HCT116 (cell line): ENCODE results near the gene PADI2. TPM values are rescaled to one million over a fixed set of nuclear protein-coding genes. Genes with fewer than 3 reads are reported as not detected.

Source experiments
- ATAC-seq: fragments of 200-7000 bp; cut with Tn5 transposase; 2 replicates; pipeline ENCODE4 v1.9.1; 2020; ENCODE audit warnings: mild to moderate bottlenecking, moderate library complexity
- BruUV-seq: library from RNA; stranded (reverse); fragments of 400-500 nt; replicated peaks from 2 replicates; lab custom pipeline; 2021; lab: Mats Ljungman, UMichigan
- CTCF ChIA-PET: fragments of 300-600 bp; sonication (Branson Sonifier 250); formaldehyde crosslinking; loops from one replicate; lab custom pipeline; 2021; ENCODE audit warnings: antibody characterized with exemption; lab: Charles Lee
- POLR2A ChIA-PET: fragments of 300-600, 350-600 bp; sonication (Branson Sonifier 250); formaldehyde crosslinking; loops from one replicate; lab custom pipeline; 2021; ENCODE audit warnings: antibody characterized with exemption; lab: Charles Lee
- RAD21 ChIA-PET, 2 experiments: fragments of 300-600 bp; sonication (Branson Sonifier 250); formaldehyde crosslinking; loops; one replicate each; lab custom pipeline; 2023; ENCODE audit warnings: low total read pairs in 2 of 2; ENCODE audit not compliant: uncharacterized antibody in 2 of 2, unreplicated experiment in 2 of 2, low non-redundant PET in 1 of 2; lab: Charles Lee
- DNase-seq: peaks from one replicate; pipeline ENCODE4 v3.0.0-alpha.2; 2010; ENCODE audit warnings: low read depth, low spot score
- H2AFZ ChIP-seq: fragments of 200-600 bp; shearing (Covaris generic), sonication (generic); 2 replicates; pipeline ENCODE4 v1.6.1; 2017; ENCODE audit warnings: low read depth, mixed run types, mixed read lengths, antibody characterized with exemption, low read length; ENCODE audit not compliant: poor library complexity, severe bottlenecking
- H3K27ac ChIP-seq: 2 replicates; pipeline ENCODE4 v1.5.1; 2012; ENCODE audit warnings: low read depth, low read length
- H3K27me3 ChIP-seq: fragments of 200-600 bp; sonication (generic); 2 replicates; pipeline ENCODE4 v1.6.1; 2016; ENCODE audit warnings: mixed run types, low read length, mixed read lengths; ENCODE audit not compliant: insufficient read depth
- H3K36me3 ChIP-seq, 2 experiments: fragments of 200-500 bp in 1 of 2; fragments of 200-600 bp in 1 of 2; sonication (Bioruptor generic) in 1 of 2; sonication (generic) in 1 of 2; 2 replicates each; pipeline versions ENCODE4 v1.5.1 to v1.6.1; 2014 to 2016; ENCODE audit warnings: low read length in 2 of 2, inconsistent platforms in 1 of 2, mixed read lengths in 1 of 2, mixed run types in 1 of 2; ENCODE audit not compliant: insufficient read depth in 2 of 2, control insufficient read depth in 1 of 2
- H3K4me1 ChIP-seq, 2 experiments: fragments of 200-600 bp in 1 of 2; sonication (generic) in 1 of 2; 2 replicates each; pipeline versions ENCODE4 v1.5.1 to v1.6.1; 2012 to 2017; ENCODE audit warnings: low read length in 2 of 2, inconsistent platforms in 1 of 2, mild to moderate bottlenecking in 1 of 2, mixed read lengths in 1 of 2, mixed run types in 1 of 2, moderate library complexity in 1 of 2; ENCODE audit not compliant: insufficient read depth in 2 of 2, control insufficient read depth in 1 of 2
- H3K4me2 ChIP-seq: fragments of 200-600 bp; sonication (generic); 2 replicates; pipeline ENCODE4 v1.6.1; 2017; ENCODE audit warnings: mixed run types, low read length, mixed read lengths
- H3K4me3 ChIP-seq, 2 experiments: fragments of 200-600 bp in 1 of 2; sonication (generic) in 1 of 2; replicated peaks in 1 of 2; 2 replicates each; pipeline ENCODE4 v1.5.1; 2011 to 2016; ENCODE audit warnings: low read length in 2 of 2, control low read depth in 1 of 2, low read depth in 1 of 2, mild to moderate bottlenecking in 1 of 2, mixed read lengths in 1 of 2, mixed run types in 1 of 2
- H3K79me2 ChIP-seq: fragments of 200-600 bp; sonication (generic); 2 replicates; pipeline ENCODE4 v1.6.1; 2017; ENCODE audit warnings: mild to moderate bottlenecking, mixed run types, low read length, moderate library complexity, mixed read lengths; ENCODE audit not compliant: insufficient read depth
- H3K9ac ChIP-seq: fragments of 200-600 bp; sonication (generic); 2 replicates; pipeline ENCODE4 v1.6.1; 2016; ENCODE audit warnings: low read length, mixed read lengths
- H3K9me2 ChIP-seq: fragments of 200-600 bp; sonication (generic), shearing (Covaris generic); 2 replicates; pipeline ENCODE4 v1.6.1; 2017; ENCODE audit warnings: mixed run types, mild to moderate bottlenecking, moderate library complexity; ENCODE audit not compliant: insufficient read depth
- H3K9me3 ChIP-seq, 2 experiments: fragments of 200-500 bp in 1 of 2; fragments of 200-600 bp in 1 of 2; sonication (Bioruptor generic) in 1 of 2; sonication (generic) in 1 of 2; 2 replicates each; pipeline ENCODE4 v1.6.1; 2014 to 2017; ENCODE audit warnings: low read length in 2 of 2, mixed read lengths in 2 of 2, inconsistent platforms in 1 of 2, low read depth in 1 of 2, mild to moderate bottlenecking in 1 of 2, mixed run types in 1 of 2, moderate library complexity in 1 of 2; ENCODE audit not compliant: control insufficient read depth in 1 of 2, insufficient read depth in 1 of 2
- H4K20me1 ChIP-seq: fragments of 200-600 bp; sonication (generic), shearing (Covaris generic); 2 replicates; pipeline ENCODE4 v1.6.1; 2017; ENCODE audit warnings: mixed run types, mild to moderate bottlenecking, moderate library complexity; ENCODE audit not compliant: insufficient read depth
- CEBPB ChIP-seq: IDR thresholded peaks from 2 replicates; pipeline ENCODE4 v1.6.1; 2012; ENCODE audit warnings: low read depth
- EGR1 ChIP-seq: IDR thresholded peaks from 2 replicates; pipeline ENCODE4 v1.6.1; 2012; ENCODE audit warnings: low read depth
- EZH2 ChIP-seq: fragments of 200-600 bp; sonication (generic); IDR thresholded peaks from 2 replicates; pipeline ENCODE4 v1.6.1; 2017; ENCODE audit warnings: antibody characterized with exemption, mixed run types
- FOSL1 ChIP-seq: IDR thresholded peaks from 2 replicates; pipeline ENCODE4 v1.6.1; 2012; ENCODE audit warnings: low read depth
- JUND ChIP-seq: IDR thresholded peaks from 2 replicates; pipeline ENCODE4 v1.6.1; 2012
- POLR2A ChIP-seq: IDR thresholded peaks from 2 replicates; pipeline ENCODE4 v1.7.0; 2011; ENCODE audit warnings: borderline replicate concordance; ENCODE audit not compliant: insufficient read depth, insufficient read length; ENCODE audit errors: extremely low read depth
- RAD21 ChIP-seq: IDR thresholded peaks from 2 replicates; pipeline ENCODE4 v1.6.1; 2012; ENCODE audit warnings: low read depth, mild to moderate bottlenecking
- TCF7L2 ChIP-seq: IDR thresholded peaks from 2 replicates; pipeline ENCODE4 v1.7.0; 2011; ENCODE audit warnings: borderline replicate concordance, inconsistent platforms; ENCODE audit not compliant: insufficient read depth, insufficient read length; ENCODE audit errors: extremely low read depth
- ZFX ChIP-seq: fragments of 450-650 bp; IDR thresholded peaks from 2 replicates; pipeline ENCODE4 v1.6.1; 2017
- ZNF274 ChIP-seq: fragments of 200-500 bp; sonication (Bioruptor generic); IDR thresholded peaks from 2 replicates; pipeline ENCODE4 v1.6.1; 2014; ENCODE audit warnings: mild to moderate bottlenecking, low read depth, low read length, inconsistent platforms
- intact Hi-C: fragments of 100-400 bp; cut with micrococcal nuclease; formaldehyde crosslinking; loops from 2 replicates; pipeline ENCODE4 v1.10.0; 2022
- total RNA-seq: library from RNA; stranded (reverse); gene quantifications from one replicate; pipeline ENCODE4 v1.2.1, GENCODE V29; 2021; ENCODE audit not compliant: unreplicated experiment
- TF ChIP-seq, protein P1 (sequence below): IDR thresholded peaks from 2 replicates; pipeline ENCODE4 v1.6.1; 2012
- TF ChIP-seq, protein P2 (sequence below), 3 experiments: fragments of 200-600 bp in 1 of 3; sonication (generic) in 1 of 3; IDR thresholded peaks in 2 of 3; conservative IDR thresholded peaks in 1 of 3; 2 replicates each; pipeline ENCODE4 v1.5.1; 2012 to 2017; ENCODE audit warnings: low read depth in 2 of 3, low read length in 2 of 3, antibody characterized with exemption in 1 of 3, borderline replicate concordance in 1 of 3, control low read depth in 1 of 3, mild to moderate bottlenecking in 1 of 3, mixed read lengths in 1 of 3, mixed run types in 1 of 3, moderate library complexity in 1 of 3; ENCODE audit not compliant: insufficient read depth in 1 of 3

The PADI2 gene
- total RNA-seq, 1 experiment from 2014 or later, result 2.7 TPM

GRCh38 chr1:17024721-17025120 is 94.5 kb downstream of the PADI2 start:
- Histone ChIP-seq H3K4me2 (no peak overlapping the region), H3K79me2 (no peaks in the 10 kb centered on the region), H3K27ac (no peak overlapping the region), H4K20me1 (no peaks in the 10 kb centered on the region; the same call in 1 of the 2 replicates), H3K9me3 (no peaks in the 10 kb centered on the region), H3K36me3 (peaks cover 45 to 74% of the 10 kb centered on the region in 2 experiments), H3K9ac (no peak overlapping the region), H3K4me1 (no peaks in the 10 kb centered on the region), H3K27me3 (no peaks in the 10 kb centered on the region), H3K9me2 (no peaks in the 10 kb centered on the region), H3K4me3 (no peak overlapping the region), H2AFZ (no peak overlapping the region)
- ATAC-seq (no peak), DNase-seq (no peak)
- no peak for TF ChIP-seq RAD21
- TF ChIP-seq EZH2, result no peak
- TF ChIP-seq EGR1, result no peak
- TF ChIP-seq ZNF274, result no peak
- TF ChIP-seq POLR2A, result no peak
- TF ChIP-seq, protein P1, sequence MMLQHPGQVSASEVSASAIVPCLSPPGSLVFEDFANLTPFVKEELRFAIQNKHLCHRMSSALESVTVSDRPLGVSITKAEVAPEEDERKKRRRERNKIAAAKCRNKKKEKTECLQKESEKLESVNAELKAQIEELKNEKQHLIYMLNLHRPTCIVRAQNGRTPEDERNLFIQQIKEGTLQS, result no peak
- no peak for TF ChIP-seq TCF7L2
- TF ChIP-seq FOSL1, result no peak
- TF ChIP-seq JUND, result no peak
- TF ChIP-seq, protein P2, sequence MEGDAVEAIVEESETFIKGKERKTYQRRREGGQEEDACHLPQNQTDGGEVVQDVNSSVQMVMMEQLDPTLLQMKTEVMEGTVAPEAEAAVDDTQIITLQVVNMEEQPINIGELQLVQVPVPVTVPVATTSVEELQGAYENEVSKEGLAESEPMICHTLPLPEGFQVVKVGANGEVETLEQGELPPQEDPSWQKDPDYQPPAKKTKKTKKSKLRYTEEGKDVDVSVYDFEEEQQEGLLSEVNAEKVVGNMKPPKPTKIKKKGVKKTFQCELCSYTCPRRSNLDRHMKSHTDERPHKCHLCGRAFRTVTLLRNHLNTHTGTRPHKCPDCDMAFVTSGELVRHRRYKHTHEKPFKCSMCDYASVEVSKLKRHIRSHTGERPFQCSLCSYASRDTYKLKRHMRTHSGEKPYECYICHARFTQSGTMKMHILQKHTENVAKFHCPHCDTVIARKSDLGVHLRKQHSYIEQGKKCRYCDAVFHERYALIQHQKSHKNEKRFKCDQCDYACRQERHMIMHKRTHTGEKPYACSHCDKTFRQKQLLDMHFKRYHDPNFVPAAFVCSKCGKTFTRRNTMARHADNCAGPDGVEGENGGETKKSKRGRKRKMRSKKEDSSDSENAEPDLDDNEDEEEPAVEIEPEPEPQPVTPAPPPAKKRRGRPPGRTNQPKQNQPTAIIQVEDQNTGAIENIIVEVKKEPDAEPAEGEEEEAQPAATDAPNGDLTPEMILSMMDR (IDR thresholded peaks at IDR 0.05 in 2 of 3, conservative IDR thresholded peaks at IDR 0.05 in 1 of 3; ENCODE audit: borderline replicate concordance in 1 of 3, insufficient read depth in 1 of 3, low read depth in 2 of 3, low read length in 2 of 3), result no peak
- no peak for TF ChIP-seq CEBPB
- TF ChIP-seq ZFX, result no peak
- intact Hi-C loops, result no loop called here
- ChIA-PET RAD21 (no interaction called here), POLR2A (no interaction called here), CTCF (no interaction called here)
- BruUV-seq, result no TSS peak
